ENCODE measurements around the gene SLC9C2. TPM values are rescaled to one million over a fixed set of nuclear protein-coding genes. Genes with fewer than 3 reads are reported as not detected.
"Not testable (repeated sequence)": the region's sequence is repeated elsewhere in the genome, so short reads cannot be mapped to it uniquely, and the experiment has no call there.

Gene SLC9C2
- total RNA-seq, 4 donors from 2014 or later = not detected

DNA sequence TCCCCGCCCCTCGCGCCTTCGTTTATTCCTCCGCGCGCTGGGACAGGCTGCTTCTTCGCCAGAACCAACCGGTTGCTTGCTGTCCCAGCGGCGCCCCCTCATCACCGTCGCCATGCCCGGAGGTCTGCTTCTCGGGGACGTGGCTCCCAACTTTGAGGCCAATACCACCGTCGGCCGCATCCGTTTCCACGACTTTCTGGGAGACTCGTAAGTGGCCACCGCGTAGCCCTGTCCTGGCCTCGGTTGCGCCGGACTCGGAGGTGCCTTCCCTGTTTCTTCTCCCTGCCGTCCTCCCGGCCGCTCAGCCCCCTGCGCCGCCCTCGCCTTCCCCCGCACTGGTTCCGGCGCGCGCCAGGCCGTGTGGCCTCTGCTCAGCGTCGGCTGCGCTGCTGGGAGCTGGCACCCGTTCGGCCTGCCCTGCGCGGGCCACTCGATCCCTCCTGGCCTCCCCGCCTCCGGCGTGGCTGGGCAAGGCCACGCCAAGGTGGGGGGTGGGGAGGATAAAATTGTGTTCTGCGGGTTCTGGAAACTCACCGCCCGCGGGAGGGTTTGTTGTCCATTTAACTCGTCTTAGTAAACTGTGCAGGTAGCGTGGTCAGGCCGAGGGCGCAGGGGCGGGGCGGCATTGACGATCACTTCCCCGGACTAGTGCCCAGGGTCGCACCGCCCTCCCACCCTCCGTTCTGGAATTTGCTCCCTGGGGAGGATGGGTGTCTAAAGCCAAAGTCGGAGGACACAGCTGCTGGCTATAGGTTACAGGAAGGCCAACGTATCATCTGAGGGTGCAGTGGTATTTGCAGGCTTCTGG is 125.4 kb downstream of the SLC9C2 start, which contains the start of gene PRDX6:
PRDX6 (plus strand) TSS at position 50 of the 808 bp plus-strand sequence; CDS start at position 113, 63 bp downstream.
- H3K27ac ChIP-seq = peak within 1 kb of the TSS; percentile 95 to 100 (median 98)
- TF ChIP-seq, protein P1, sequence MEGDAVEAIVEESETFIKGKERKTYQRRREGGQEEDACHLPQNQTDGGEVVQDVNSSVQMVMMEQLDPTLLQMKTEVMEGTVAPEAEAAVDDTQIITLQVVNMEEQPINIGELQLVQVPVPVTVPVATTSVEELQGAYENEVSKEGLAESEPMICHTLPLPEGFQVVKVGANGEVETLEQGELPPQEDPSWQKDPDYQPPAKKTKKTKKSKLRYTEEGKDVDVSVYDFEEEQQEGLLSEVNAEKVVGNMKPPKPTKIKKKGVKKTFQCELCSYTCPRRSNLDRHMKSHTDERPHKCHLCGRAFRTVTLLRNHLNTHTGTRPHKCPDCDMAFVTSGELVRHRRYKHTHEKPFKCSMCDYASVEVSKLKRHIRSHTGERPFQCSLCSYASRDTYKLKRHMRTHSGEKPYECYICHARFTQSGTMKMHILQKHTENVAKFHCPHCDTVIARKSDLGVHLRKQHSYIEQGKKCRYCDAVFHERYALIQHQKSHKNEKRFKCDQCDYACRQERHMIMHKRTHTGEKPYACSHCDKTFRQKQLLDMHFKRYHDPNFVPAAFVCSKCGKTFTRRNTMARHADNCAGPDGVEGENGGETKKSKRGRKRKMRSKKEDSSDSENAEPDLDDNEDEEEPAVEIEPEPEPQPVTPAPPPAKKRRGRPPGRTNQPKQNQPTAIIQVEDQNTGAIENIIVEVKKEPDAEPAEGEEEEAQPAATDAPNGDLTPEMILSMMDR (IDR thresholded peaks at IDR 0.05 in 4 of 5, conservative IDR thresholded peaks at IDR 0.05 in 1 of 5) = peak in 1 of 5 experiments; percentile 7
- peak; percentile 85 to 88 for TF ChIP-seq POLR2A (IDR thresholded peaks at IDR 0.05)

GRCh38 chr1:173476665-173477285 is 126.1 kb downstream of the SLC9C2 start:
- peaks cover 52 to 55% of the 10 kb centered on the region in 2 donors for H3K4me1 ChIP-seq
- H3K27ac ChIP-seq = peak overlapping the region; percentile 95 to 100 (median 98)
- H3K36me3 ChIP-seq = peaks cover 5 to 24% of the 10 kb centered on the region in 2 donors
- intact Hi-C loops (cut with DNase I; ENCODE audit: low total_unique reads) (loop anchor here (1.0 to 5.0 kb wide), 8 partner anchors 45 to 1696 kb away; partner anchors contain the start of genes KLHL20, METTL13, RC3H1 and ZBTB37), in situ Hi-C loops (cut with MboI; ENCODE audit: low sequenced_read_pairs in 4 of 4) (no loop called here)
- H3K4me3 ChIP-seq = peak overlapping the region; percentile 78 to 94 (median 94)
- TF ChIP-seq, protein P1 (IDR thresholded peaks at IDR 0.05 in 4 of 5, conservative IDR thresholded peaks at IDR 0.05 in 1 of 5) = peak in 1 of 5 experiments; percentile 5
- no peak for TF ChIP-seq POLR2A (IDR thresholded peaks at IDR 0.05)
- H3K9me3 ChIP-seq = no peaks in the 10 kb centered on the region
- DNase-seq (peak; percentile 93 to 97), ATAC-seq (peak; percentile 69 to 77)
- H3K27me3 ChIP-seq = no peaks in the 10 kb centered on the region

More for the DNA sequence above, 125.4 kb downstream of the SLC9C2 start, which contains the start of gene PRDX6:
- Histone ChIP-seq H3K27me3 (no peaks in the 10 kb centered on the region), H3K4me3 (peak within 1 kb of the TSS; percentile 78 to 94 (median 94)), H3K9me3 (no peaks in the 10 kb centered on the region), H3K36me3 (peaks cover 9 to 31% of the 10 kb centered on the region in 2 donors), H3K4me1 (peaks cover 52 to 55% of the 10 kb centered on the region in 2 donors)
- intact Hi-C loops (cut with DNase I; ENCODE audit: low total_unique reads) = loop anchor here (1.0 to 5.0 kb wide), 9 partner anchors 235 to 1697 kb away; partner anchors contain the start of genes CENPL, DARS2, KLHL20 and METTL13
- peak; percentile 63 to 74 for ATAC-seq
- peak; percentile 89 for DNase-seq
- in situ Hi-C loops (cut with MboI; ENCODE audit: low sequenced_read_pairs in 4 of 4) = no loop called here

DNA sequence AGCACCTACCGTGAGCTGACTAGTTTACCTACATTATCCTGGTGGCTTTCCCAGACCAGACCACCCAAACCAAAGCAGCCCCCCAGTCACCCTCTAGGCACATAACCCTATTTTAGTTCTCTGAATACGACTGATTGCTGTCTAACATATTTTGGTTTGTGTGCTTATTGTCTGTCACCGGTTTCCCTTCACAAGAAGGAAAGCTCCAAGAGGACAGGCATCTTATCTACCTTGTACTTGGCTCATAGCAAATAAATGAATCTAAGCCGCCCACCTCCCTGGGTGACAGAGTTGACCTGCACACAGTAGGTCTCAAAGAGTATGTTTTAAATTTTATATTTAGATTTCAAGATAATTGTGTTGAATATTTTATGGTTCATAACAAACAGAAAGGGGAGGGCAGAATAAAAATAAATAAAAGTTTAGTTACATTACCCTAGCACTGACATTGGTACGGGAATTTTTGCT is 126.6 kb downstream of the SLC9C2 start:
- Histone ChIP-seq H3K36me3 (peaks cover 0 to 19% of the 10 kb centered on the region in 2 donors), H3K9me3 (no peaks in the 10 kb centered on the region), H3K4me3 (peak overlapping the region; percentile 78 to 93 (median 86)), H3K4me1 (peaks cover 47 to 53% of the 10 kb centered on the region in 2 donors), H3K27ac (peak overlapping the region; percentile 78 to 100 (median 94)), H3K27me3 (no peaks in the 10 kb centered on the region)
- in situ Hi-C loops (cut with MboI; ENCODE audit: low sequenced_read_pairs in 4 of 4) = no loop called here
- ATAC-seq (no peak), DNase-seq (no peak)
- intact Hi-C loops (cut with DNase I; ENCODE audit: low total_unique reads) = loop anchor here (1.0 to 5.0 kb wide), 8 partner anchors 45 to 1695 kb away; partner anchors contain the start of genes KLHL20, METTL13, RC3H1 and ZBTB37
- TF ChIP-seq, protein P1 (IDR thresholded peaks at IDR 0.05 in 4 of 5, conservative IDR thresholded peaks at IDR 0.05 in 1 of 5) = no peak
- TF ChIP-seq POLR2A (IDR thresholded peaks at IDR 0.05) = no peak

DNA sequence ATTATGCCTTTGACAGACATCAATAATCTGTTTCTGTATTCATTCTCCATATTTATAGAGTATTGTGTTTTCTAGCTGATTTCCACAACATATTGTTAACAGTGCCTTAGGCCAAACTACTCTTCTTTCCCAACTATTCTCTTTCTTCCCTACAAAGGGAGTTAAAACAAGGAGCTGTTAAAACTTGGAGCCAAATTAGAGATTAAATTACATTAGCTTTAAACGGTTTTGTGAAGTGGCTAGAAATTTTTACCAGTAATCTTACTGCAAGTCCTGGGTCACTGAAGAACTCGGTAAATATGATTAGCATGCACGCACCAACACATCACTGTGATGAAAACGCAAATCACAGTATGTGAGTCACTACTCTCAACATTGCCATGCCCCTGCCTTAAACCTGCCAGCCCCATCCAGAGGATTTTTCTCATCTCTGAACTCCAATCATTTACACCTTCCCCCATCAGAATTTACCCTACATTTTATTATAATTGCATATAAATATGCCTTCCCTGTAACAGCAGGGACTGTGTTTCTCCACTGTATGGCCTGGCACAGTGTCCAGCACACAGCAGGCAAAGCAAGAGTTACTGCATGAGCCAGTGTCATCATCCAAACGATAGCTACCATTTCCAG is 127.2 kb downstream of the SLC9C2 start:
- DNase-seq = no peak

DNA sequence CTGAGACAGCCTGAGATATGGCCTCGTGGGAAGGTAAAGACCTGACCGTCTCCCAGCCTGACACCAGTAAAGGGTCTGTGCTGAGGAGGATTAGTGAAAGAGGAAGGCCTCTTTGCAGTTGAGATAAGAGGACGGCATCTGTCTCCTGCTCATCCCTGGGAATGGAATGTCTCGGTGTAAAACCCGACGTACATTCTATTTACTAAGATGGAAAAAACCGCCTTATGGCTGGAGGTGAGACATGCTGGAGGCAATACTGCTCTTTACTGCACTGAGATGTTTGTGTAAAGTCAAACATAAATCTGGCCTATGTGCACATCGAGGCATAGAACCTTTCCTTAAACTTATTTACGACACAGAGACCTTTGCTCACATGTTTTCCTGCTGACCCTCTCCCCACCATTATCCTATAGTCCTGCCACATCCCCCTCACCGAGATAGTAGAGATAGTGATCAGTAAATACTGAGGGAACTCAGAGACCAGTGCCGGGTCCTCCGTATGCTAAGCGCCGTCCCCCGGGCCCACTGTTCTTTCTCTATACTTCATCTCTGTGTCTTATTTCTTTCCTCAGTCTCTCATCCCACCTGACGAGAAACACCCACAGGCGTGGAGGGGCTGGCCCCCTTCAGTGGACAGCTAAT is 128.0 kb downstream of the SLC9C2 start:
- intact Hi-C loops (cut with DNase I; ENCODE audit: low total_unique reads) = loop anchor here (5.0 kb wide), 4 partner anchors 237 to 728 kb away; partner anchors contain the start of genes KLHL20 and RC3H1
- in situ Hi-C loops (cut with MboI; ENCODE audit: low sequenced_read_pairs in 4 of 4) = not testable (repeated sequence)

More for the DNA sequence above, 127.2 kb downstream of the SLC9C2 start:
- TF ChIP-seq POLR2A (IDR thresholded peaks at IDR 0.05) = no peak
- TF ChIP-seq, protein P1 (IDR thresholded peaks at IDR 0.05 in 4 of 5, conservative IDR thresholded peaks at IDR 0.05 in 1 of 5) = no peak
- Histone ChIP-seq H3K27ac (peak overlapping the region; percentile 78 to 100 (median 94)), H3K4me3 (peak overlapping the region; percentile 78 to 93 (median 86)), H3K36me3 (peaks cover 0 to 14% of the 10 kb centered on the region in 2 donors), H3K9me3 (no peaks in the 10 kb centered on the region), H3K27me3 (no peaks in the 10 kb centered on the region), H3K4me1 (peaks cover 41 to 48% of the 10 kb centered on the region in 2 donors)
- intact Hi-C loops (cut with DNase I; ENCODE audit: low total_unique reads) (loop anchor here (1.0 to 5.0 kb wide), 8 partner anchors 44 to 1695 kb away; partner anchors contain the start of genes KLHL20, METTL13, RC3H1 and ZBTB37), in situ Hi-C loops (cut with MboI; ENCODE audit: low sequenced_read_pairs in 4 of 4) (no loop called here)
- no peak for ATAC-seq

More for the DNA sequence above, 128.0 kb downstream of the SLC9C2 start:
- DNase-seq, H3K27me3 ChIP-seq, H3K9me3 ChIP-seq, H3K36me3 ChIP-seq, H3K4me3 ChIP-seq, ATAC-seq: not testable (repeated sequence)
- Histone ChIP-seq H3K4me1 (peaks cover 33 to 41% of the 10 kb centered on the region in 2 donors), H3K27ac (peak overlapping the region in 1 of 4 donors; percentile 92)
